ENCODE measurements around the gene NLRP6. TPM values are rescaled to one million over a fixed set of nuclear protein-coding genes. Genes with fewer than 3 reads are reported as not detected.

Gene NLRP6
- total RNA-seq, 1 donor from 2014 or later = not detected

DNA sequence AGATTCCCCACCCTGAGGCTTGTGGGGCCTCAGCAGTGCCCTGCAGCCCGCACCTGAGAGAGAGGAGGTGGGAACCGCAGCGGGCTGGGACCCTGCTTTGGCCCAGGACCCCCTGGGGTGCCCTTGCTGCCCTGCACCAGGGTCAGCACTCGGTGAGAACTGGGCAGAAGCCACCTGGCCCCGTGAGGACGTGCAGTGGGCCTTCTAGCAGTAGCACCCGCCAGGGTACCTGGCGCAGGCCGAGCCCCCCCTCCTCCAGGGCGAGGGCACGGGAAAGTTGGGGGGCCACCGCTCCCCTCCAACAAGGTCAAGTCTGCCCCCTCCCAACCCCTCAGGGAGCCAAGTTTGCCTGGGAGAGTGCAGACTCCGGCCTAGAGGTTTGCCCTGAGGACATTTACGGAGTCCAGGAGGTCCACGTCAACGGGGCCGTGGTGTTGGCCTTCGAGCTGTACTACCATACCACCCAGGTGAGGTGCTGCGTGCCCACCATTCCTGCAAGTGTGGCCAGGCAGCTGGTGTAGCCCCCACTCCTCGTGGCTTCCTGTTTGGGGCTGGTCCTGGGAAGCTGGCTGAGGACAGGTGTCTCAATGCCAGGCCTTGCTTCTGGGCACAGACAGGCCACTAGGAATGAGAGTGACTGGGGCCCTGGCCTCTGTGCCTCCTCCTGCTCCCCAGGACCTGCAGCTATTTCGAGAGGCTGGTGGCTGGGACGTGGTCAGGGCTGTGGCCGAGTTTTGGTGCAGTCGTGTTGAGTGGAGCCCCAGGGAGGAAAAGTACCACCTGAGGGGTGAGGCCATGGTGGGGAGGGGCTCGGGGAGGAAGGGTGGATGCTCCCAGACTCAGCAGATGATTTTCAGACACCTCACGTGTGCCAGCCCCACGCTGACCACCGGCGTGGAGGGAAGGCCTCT is 14.3 kb downstream of the NLRP6 start:
- no peak for DNase-seq (ENCODE audit: low read depth)
- TF ChIP-seq, protein P1, sequence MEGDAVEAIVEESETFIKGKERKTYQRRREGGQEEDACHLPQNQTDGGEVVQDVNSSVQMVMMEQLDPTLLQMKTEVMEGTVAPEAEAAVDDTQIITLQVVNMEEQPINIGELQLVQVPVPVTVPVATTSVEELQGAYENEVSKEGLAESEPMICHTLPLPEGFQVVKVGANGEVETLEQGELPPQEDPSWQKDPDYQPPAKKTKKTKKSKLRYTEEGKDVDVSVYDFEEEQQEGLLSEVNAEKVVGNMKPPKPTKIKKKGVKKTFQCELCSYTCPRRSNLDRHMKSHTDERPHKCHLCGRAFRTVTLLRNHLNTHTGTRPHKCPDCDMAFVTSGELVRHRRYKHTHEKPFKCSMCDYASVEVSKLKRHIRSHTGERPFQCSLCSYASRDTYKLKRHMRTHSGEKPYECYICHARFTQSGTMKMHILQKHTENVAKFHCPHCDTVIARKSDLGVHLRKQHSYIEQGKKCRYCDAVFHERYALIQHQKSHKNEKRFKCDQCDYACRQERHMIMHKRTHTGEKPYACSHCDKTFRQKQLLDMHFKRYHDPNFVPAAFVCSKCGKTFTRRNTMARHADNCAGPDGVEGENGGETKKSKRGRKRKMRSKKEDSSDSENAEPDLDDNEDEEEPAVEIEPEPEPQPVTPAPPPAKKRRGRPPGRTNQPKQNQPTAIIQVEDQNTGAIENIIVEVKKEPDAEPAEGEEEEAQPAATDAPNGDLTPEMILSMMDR (conservative IDR thresholded peaks at IDR 0.05; ENCODE audit: low read depth, low read length) = no peak
- no peak overlapping the region for H3K4me3 ChIP-seq (ENCODE audit: low read depth, low read length)

DNA sequence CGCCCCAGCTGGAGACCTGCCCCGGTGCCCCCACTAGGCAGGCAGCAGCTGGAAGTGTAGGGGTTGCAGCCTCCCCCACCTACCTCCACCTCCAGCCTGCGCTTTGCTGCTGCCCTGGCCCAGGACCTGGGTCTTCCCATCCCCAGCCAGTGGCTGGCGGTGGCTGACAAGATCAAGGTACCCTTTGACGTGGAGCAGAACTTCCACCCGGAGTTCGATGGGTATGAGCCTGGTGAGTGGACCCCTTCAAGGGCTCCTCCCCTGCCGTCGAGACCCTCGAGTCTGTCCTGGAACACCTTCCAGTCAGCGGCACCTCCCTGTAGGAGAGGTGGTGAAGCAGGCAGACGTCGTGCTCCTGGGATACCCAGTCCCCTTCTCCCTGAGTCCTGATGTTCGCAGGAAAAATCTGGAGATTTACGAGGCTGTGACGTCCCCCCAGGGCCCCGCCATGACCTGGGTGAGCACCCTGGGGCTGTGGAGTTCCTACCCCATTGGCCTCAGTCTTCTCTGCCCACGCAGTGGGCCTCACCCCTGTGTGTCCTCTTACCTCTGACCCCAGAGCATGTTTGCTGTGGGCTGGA is 15.2 kb downstream of the NLRP6 start:
- no peak for DNase-seq (ENCODE audit: low read depth)
- no peak overlapping the region for H3K4me3 ChIP-seq (ENCODE audit: low read depth, low read length)
- TF ChIP-seq, protein P1 (conservative IDR thresholded peaks at IDR 0.05; ENCODE audit: low read depth, low read length) = no peak

DNA sequence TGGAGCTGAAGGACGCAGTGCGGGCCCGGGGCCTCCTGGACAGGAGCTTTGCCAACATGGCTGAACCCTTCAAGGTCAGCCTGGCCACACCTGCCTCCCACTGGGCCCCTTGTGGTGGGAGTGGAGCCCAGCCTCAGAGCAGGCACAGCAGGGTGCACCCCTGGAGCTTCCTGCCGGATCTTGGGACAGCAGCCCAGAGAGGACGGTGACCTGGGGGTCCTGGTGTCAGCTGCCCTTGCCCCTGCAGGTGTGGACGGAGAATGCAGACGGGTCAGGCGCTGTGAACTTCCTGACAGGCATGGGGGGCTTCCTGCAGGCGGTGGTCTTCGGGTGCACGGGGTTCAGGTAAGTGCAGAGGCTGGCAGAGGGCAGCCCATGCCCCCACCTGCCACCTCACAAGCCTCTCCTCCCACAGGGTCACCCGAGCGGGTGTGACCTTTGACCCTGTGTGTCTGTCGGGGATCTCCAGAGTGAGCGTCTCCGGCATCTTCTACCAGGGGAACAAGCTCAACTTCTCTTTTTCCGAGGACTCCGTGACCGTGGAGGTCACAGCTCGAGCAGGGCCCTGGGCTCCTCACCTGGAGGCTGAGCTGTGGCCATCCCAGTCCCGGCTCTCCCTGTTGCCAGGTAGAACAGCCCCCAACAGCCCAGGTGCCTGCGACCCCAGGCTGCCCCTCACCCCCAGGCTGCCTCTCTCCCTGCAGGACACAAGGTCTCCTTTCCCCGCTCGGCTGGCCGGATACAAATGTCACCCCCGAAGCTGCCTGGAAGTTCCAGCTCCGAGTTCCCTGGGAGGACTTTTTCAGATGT is 15.8 kb downstream of the NLRP6 start:
- H3K4me3 ChIP-seq (ENCODE audit: low read depth, low read length) = no peak overlapping the region
- TF ChIP-seq, protein P1 (conservative IDR thresholded peaks at IDR 0.05; ENCODE audit: low read depth, low read length) = no peak
- no peak for DNase-seq (ENCODE audit: low read depth)

DNA sequence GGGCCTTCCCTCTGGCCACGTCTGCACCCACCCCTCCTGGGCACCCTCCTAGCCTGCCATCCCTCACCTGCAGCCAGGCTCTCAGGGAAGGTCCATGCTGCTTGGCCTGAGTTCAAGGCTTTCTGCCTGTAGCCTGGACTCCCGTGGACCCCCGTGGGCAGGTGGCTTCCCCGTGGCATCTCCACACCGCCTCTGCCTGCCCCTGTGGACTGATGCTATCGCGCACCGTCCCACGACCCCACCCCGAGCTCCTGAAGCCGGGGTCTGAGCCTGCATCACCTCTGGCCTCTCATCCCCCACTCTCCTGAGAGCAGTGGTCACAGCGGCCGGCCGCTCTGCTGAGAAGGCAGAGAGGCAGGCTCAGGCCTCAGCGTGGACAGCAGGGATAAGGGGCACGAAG is 16.6 kb downstream of the NLRP6 start:
- TF ChIP-seq, protein P1 (conservative IDR thresholded peaks at IDR 0.05; ENCODE audit: low read depth, low read length) = no peak
- no peak overlapping the region for H3K4me3 ChIP-seq (ENCODE audit: low read depth, low read length)

DNA sequence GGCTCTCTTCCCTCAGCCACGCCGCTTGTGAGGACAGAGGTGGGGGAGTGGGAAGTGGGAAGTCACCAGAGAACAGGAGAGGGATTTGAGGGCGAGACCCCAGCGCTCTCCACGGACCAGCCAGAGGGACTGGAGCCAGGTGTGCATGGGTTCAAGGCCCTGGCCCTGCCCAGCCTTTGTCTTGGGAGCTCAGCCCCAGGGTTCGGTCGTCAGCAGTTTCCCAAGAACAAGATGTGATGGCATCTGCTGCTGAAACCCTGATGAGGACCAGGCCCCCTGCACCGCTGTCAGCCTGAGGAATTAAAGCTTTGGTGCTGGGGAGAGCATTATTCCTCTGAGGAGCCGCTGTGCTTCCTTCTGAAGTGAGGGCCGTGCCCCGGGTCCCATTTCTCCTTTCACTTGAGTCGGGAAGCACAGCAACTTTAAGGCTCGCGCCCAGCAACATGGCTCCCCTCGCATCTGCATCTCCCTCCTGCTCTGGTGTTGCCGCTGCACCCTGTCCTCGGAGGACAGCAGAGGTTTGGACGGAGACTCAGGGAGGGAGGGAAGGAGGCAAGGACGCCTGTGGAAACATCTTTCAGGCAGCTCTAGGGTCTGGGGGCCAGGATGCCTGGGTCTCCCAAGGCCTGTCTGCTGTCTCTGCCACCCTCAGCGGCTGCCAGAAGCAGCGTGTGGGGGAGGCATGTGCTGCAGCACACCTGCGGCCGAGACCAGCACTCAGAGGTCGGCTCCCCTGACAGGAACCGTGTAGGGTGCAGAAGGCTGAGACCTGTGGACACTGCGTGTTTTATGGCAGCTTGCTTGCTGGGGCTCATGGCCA is 17.4 kb downstream of the NLRP6 start:
- no peak for DNase-seq (ENCODE audit: low read depth)
- TF ChIP-seq, protein P1 (conservative IDR thresholded peaks at IDR 0.05; ENCODE audit: low read depth, low read length) = no peak
- H3K4me3 ChIP-seq (ENCODE audit: low read depth, low read length) = no peak overlapping the region

More for the DNA sequence above, 16.6 kb downstream of the NLRP6 start:
- no peak for DNase-seq (ENCODE audit: low read depth)

Measured in epithelial cell of proximal tubule (primary cell).